ENCODE data around the gene MYT1.

Gene MYT1

DNA sequence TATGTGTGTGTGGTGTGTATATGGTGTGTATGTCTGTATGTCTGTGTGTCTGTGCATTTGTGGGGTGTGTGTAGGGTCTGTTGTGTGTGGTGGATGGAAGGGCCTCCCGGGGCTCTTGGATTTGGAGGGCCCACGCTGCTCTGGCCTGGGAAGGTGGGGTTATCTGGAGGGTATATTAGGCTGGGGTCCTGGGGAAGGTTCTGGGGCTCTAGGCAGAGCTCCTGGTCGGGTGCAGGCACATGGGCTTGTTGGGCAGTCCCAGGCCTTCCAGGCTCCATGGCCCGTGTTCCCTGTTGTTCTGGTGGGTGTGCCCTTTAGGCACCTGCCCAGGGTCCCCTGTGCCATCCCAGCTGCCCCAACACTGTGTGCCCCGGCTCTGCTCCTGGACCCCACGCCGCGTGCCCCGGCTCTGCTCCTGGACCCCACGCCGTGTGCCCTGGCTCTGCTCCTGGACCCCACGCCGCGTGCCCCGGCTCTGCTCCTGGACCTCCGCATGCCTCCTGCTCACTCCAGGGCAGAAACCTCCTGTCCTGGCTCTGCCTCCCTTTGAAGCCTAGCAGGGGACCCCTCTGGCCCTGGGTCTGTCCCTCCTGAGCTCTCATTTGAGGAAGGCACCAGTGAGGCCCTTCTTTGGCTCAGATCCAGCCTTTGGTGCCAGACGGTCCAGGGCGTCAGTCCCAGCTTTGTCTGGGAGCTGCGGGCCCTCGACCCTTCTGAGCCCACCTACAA lies 10.2 kb upstream of the MYT1 start:
- no peak for DNase-seq (ENCODE audit: low read depth in 2 of 2)

DNA sequence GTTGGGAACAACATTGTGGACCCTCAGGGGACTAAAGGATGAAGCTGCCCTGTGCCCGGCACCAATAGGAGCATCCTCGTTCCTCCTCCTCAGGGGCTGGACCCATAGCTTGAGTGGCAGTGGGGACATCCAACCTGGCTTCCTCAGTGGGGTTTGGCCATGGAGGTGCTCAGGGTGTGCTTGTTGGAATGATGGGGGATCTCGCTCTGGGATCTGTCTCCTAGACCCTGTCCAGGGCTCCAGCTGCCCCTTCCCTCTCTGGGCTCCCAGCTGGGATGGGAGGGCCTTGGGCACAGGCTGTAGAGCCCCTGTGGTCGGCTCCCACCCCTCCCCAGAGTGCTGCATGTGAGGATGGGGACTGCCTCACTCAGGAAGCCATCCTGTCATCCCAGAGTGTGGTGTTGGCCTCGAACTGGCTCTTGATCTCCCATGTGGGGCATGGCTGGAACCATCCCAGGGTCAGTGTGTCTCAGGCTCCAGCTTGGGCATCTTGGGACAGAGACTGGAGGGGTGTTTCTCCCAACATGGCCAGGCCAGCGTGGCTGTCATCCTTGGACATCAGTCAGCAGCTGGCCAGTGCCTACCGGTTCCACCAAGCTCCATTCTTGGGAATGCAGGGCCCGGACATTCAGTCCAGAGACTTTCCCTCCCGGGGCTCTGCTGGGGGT lies 9.5 kb upstream of the MYT1 start:
- no peak for DNase-seq (ENCODE audit: low read depth in 2 of 2)

GRCh38 chr20:64155258-64156135 lies 8.8 kb upstream of the MYT1 start:
- DNase-seq (ENCODE audit: low read depth in 2 of 2) = no peak

- no peak for DNase-seq (ENCODE audit: low read depth in 2 of 2)
Measured at GRCh38 chr20:64156136-64156885, 7.9 kb upstream of the MYT1 start.

DNA sequence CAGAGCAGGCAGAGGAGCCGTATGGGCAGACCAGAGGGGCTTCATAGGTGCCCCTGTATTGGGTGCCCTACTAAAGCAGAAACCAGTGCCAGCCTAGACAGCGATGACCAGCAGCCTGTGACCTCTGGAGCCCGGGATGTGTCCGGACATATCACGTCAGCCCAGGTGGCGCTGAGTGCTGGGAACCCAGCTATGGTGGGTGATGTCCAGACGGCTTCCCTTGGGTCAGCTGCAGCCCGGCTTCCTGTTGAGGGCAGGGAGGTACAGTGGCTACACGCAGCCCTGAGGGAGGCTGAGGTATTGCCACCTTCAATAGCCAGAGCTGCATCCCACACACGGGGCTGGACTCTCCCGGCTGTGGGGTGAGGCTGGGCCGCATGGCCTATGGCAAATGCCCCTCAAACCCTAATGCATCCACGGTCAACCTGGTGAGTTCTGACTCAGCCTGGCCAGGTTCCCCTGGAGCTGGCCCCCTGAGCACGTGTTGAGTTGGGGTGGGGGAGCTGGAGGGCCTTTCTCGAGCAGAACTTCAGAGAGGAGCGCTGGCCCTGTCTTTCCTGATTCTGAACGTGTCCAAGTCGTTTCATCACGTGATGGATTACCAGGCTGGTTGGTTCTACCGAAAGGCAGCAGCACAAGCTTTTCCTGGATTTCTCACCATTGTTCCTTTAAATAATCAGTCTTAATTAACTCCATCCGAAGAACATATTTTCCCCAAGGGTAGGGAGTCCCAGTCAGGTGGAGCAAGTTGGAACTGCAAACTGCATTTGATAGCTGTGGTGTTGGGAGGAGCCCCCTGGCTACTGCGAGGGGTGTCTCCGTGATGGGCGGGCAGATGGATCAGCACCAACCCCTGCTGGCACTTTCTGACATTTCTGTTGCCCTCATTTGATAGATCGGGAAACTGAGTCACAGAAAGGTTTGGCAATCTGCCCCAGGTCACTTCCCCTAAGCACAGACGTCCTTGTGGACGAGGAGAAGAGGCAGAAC lies 7.1 kb upstream of the MYT1 start:
- DNase-seq (ENCODE audit: low read depth in 2 of 2) = no peak

DNA sequence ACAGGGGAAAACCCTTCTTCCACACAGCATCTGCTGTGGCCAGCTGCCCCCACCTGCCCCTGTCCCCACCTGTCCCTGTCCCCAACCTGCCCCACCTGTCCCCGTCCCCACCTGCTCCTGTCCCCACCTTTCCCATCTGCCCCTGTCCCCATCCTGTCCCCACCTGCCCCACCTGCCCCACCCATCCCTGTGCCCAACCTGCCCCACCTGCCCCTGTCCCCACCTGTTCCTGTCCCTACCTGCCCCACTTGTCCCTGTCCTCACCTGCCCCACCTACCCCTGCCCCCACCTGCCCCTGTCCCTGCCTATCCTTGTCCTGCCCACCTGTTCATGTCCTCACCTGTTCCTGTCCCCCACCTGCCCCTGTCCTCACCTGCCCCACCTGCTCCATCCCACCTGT lies 6.4 kb upstream of the MYT1 start:
- DNase-seq (ENCODE audit: low read depth in 2 of 2) = no peak

GRCh38 chr20:64158346-64159285 lies 5.6 kb upstream of the MYT1 start:
- DNase-seq (ENCODE audit: low read depth in 2 of 2) = no peak

GRCh38 chr20:64159286-64159680 lies 5.0 kb upstream of the MYT1 start:
- DNase-seq (ENCODE audit: low read depth in 2 of 2) = no peak

- no peak for DNase-seq (ENCODE audit: low read depth in 2 of 2)
Measured at GRCh38 chr20:64159711-64160110, 4.5 kb upstream of the MYT1 start.

DNA sequence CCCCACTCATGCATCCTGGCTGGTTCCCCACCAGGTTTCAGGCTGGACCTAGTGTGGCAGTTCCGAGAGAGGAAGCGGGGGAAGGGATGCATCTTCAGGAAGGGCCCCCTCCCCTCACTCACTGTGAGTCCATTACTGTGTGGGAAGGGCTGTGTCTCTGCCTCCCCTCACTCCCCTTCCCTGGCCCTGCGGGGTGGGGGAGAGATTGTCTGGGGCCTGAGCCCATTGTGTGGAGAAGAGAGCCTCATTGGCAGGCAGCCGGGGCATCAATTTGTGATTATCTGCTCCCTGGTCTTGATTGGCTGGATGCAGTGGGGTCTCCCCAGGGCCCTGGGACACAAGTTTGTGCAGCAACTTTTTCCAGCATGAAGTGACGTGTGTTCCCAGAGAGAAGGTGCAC lies 4.1 kb upstream of the MYT1 start:
- DNase-seq (ENCODE audit: low read depth in 2 of 2) = no peak

GRCh38 chr20:64160526-64161355 lies 3.5 kb upstream of the MYT1 start:
- no peak for DNase-seq (ENCODE audit: low read depth in 2 of 2)

- no peak for DNase-seq (ENCODE audit: low read depth in 2 of 2)
Measured at GRCh38 chr20:64161356-64162238, 2.7 kb upstream of the MYT1 start.

DNA sequence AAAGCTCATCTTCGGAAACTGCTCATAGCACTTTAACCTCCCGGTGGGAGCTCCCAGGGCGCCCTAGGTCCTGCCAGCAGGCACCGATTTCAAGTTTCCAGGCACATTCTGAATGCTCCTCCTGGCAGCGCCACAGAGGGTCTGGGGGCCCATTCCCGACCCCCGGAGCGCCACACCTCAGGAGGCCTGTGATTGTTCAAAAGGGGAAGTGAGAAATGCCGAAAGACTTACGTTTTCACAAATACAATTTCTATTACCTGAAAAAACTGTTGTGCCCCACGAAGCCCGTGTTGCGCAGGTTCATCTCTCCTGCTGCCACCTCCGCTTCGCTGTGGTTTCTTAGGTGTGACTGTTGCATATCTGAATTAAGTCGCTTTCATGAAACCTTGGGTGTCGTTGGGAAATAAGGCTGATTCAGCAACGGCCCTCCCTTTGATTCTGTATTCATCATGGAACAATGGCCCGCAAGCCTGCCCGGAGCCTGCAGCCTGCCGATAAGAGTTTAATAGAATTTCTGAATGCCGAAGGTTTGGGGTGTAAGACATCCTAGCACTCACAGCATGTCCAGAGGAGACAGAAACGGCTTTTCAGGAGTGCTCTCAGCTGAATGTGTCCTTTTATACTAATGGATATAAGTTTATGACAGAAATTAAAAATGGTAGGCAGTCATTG lies 1.9 kb upstream of the MYT1 start:
- DNase-seq (ENCODE audit: low read depth in 2 of 2) = no peak

GRCh38 chr20:64163776-64164122 lies 503 bp upstream of the MYT1 start:
- no peak for DNase-seq (ENCODE audit: low read depth in 2 of 2)

GRCh38 chr20:64165866-64166600 lies 1.8 kb downstream of the MYT1 start:
- no peak for DNase-seq (ENCODE audit: low read depth in 2 of 2)

Data from activated CD8-positive, alpha-beta memory T cell treated with anti-CD3 and anti-CD28 coated beads for 4 hours (primary cell).